Embryonic facial prominence (tissue), 1 donor: ENCODE results near the gene BEGAIN.

Experiments
- DNase-seq: peaks from one replicate; pipeline ENCODE4 v3.0.0-alpha.2; 2016; ENCODE audit errors: extremely low spot score

BEGAIN gene

DNA sequence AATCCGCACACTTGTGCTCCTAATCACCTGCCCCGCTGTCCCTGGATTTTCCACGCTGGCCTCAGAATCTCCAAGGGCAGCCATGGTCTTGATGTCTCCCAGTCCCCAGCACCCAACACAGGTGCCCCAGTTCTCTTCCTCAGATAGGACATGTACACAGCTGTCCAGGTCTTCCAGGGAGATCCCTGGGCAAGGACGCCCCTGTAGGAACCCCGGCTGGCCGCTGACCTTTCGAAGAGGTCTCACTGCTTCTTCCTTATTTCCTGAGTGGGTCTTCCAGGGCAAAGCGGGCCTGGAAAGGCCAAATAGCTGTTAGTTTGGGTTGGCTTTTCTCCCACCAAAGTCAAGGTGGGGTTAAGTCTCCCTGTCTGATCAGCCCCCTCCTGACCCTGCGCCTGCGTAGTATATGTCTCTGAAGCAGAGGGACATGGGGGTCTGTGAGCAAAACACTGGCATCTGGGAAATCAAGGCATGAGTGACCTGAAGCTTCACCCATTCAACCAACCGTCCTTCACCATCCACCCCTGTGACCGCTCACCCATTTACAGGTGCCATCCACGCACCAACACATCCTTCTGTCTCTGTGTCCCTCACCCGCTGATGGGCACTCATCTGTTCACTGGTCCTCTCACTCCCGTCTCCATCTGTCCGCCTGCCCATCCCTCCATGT is 4.6 kb downstream of the BEGAIN start:
- DNase-seq = no peak

DNA sequence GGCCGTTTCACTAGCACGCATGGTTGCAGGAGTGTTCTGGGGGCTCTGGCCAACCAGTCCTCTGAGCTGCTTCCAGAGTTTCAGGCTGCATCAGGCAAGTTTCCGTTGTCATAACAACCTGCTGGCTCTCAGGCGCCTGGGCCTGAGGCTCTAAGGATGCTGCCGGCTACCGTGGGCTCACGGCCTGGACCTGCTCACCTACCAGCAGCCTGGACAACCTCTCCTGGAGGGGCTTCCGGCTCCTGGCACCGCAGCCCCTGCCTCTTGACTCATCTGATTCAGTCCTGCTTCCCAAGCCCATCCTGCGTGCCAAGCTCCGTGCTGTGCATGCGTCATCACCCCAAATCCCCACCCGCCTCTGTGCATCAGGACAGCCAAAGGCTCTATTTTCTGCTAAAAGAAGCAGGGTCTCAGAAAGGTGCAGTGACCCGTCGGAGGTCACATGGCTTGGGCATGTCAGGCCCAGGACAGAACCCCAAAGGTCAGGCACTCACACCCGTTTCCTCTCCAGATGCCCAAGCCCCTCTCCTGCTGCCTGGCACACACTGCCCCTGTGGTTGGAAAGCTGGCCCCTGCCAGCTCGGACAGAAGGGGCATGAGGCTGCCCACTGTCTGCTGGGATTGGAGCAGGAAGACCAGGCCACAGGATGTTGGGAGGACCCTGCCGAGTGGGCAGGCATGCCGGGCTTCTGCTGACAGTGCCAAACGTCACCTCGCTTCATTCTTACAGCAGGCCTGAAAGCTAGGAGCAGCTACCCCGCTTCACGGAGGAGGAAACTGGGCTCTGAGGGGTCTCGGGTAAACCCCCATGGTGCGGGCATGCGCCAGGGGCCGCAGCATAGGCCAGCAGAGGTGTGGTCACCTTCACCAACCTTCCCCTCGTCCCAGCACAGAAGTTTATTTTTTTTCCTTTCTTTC is 5.7 kb downstream of the BEGAIN start:
- DNase-seq = no peak

DNA sequence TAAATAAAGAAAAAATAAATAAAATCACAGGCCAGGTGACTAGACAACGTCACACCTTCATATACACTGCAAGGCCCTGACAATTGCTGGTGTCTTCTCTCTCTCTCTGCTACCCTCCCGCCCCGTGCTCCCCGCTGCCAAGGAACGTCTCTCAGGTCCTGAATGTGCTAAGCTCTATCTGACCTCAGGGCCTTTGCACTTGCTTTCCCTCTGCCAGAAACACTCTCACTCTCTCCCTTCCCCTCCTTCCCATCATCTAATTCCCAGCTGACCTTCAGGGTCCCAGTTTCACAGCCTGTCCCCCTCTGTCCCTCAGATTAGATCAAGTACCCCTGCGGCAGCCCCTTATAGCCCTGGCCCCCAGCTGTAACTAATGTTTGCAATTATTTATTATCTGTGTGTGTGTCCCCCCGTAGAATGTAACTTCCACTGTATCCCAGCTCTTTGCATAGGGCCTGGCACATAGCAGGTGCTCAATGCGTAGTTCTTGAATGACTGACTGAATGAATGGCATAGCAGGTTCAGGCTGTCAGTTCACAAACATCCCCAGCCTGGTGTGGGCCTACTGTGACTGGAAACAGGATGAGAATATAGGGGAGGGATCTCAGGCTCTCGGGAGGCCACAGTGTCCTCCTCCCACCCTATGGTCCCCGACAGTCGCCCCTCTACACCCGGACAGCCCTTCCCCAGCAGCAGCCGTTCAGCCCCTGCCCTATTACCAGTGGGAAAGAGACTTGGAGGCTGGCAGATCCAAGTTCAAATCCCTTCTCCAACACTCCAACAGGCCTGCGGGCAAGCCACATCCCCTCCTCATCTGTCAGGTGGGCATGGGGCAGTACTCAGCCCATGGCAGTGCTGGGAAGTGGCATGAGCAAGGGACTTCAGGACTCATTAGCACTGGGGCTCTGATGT is 6.6 kb downstream of the BEGAIN start:
- DNase-seq = no peak

DNA sequence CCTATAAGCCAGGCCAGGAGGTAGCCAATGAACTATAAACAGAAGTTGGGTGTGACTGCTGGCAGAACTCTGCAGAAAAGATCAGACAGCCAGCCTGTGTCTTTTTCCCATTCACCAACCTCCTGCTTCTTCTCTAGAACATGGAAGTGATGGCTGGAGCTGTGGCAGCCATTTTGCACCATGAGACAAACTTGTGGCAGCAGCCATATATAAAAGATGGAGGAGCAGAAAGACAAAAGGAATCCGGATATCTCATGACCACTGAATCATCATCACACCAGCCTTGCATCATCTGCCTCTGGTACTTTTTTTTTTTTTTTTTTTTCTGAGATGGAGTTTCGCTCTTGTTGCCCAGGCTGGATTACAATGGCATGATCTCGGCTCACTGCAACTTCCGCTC is 8.7 kb downstream of the BEGAIN start:
- DNase-seq = no peak

DNA sequence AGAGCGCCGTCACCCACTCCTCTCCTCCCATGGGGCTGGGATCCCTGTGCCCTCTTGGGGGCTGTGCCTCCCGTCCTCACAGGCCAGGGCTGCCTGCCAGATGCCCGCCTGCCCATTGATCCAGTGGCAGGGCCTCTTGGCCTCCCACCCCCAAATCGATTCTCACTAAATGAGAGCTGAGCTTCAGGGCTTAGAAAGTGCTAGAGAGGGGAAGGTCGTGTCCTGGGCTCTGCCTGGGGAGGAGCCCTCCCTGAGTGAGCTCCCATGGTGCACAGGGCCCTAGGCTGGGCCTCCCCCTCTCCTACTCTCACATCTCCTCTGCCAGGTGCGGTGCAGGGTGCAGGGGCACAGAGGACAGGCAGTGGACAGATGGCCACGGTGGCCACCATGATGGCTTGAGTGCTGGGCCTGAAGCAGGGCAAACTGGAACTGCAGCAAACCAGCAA is 9.2 kb downstream of the BEGAIN start:
- no peak for DNase-seq

DNA sequence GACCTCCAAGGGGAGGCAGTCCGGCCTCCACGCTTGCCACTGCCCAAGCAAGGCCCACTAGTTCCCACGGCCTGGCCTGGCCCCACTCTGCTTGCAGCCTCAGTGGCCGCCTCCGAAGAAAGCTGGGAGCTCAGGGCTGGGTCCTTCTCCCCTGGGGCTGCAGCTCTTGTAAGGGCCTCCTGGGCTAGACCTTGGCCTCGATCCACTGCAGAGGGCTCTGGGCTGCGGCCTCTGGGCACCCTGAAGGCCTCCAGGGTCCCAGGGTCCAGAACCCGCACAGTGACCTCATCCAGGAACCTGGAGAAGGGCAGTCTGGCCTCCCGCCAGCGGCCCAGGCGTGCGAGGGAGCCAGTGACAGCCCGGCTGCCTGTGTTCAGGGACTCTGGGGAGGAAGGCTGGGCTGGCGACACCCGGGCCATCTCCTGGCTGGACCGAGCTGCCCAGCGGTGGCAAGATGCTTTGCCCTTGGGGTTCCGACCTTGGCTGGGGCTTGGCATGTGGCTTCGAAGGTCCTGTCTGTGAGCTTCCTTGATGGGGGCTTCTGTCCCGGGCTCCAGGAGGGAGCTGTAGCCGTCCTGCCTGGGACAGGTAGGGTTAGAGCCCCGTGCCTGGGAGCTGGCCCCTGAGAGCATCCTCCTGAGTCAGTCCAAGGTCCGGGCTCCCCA is 9.8 kb downstream of the BEGAIN start:
- DNase-seq = no peak

DNA sequence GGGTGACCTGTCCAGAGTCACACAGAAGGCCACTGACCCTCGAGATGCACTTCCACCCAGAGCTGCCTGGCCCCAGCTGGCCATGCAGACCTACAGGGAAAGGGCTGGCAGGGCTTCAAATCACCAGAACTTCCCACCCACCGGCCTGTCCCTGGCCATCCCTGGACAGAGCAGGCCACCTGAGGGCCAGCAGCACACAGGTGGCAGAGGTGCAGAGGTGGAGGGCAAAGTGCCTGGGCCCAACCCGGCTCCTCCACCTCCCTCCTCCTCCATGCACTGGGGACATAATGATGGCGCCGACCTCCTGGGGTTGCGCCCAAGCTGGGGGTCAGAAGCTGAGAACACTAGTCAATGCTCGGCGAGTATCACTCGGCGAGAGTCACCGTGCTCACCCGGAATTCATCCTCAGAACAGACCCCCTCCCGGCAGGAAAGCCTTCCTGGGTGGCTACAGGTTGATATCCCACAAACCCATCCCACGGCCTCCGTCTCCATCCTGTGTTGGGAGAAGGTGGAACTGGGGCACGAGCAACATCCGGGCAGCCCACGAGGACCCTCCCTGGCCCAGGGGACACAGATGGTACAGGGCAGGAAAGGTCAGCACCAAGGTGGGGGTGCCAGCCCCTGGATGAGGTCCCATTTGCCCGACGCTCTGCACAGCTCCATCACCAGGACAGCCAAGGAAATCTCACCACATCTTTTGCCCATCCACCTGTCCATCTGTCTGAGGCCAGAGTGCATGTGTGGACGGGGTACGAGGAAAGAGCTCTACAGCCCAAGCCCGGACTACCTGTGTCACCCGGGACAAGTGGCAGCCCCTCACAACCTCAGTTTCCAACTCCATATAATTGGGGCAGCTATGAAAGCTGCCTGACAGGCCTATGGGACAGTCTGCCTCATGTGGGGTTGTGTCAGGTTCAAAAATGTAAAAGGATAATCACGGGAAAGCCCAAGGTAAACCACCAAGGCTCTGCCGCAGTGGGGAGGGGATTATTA is 10.8 kb downstream of the BEGAIN start:
- no peak for DNase-seq

DNA sequence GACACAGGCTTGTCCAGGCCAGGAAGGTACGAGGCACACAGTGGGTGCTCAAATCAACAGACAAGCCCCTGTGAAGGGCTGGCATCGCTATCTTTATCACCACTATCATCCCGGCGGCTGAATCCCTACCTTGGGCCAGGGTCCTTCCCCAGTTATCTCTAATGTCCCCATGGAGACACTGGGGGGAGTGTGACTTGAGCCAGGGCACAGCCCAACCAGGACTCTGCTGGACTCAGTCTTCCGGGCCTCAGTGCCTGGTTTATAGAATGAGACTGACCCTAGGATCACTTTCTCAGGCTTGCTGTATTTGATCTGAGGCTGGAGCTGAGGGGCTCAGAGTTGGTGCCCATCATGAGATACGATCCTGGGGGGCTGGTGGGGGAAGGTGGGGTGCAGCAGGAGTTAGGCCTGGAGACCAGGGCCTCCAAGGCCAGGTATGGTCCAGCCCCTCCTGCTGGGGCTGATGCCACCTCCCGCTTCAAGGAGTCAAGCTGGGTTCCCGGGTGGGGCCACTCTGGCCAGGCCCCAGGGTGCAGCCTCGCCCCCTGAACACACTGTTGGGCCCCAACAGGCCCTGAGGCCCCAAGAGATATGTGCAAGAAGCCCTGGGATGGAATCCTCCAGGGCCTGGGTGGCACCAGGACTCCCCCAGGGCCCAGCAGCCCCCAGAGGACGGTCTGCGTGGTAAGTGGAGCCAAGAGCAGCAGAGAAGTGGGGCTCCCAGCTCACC is 11.8 kb downstream of the BEGAIN start:
- DNase-seq = no peak

DNA sequence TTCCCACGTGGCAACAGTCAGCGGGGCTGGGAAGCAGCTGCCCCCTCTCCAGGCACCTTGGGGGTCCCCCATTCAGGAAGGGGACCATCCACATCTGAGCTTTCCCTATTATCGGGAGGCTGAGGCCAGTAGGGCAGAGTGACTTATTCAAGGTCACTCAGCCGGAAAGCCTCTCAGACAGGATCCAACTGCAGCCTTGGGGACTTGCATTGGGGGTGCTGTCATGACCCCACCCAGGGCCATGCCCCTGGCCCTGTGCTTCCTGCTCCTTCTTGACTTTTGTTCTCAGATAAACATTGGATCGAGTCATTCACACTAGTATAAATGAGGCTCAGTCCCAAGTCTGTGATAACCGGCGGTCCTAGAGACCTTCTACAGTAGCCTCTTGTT is 12.6 kb downstream of the BEGAIN start:
- no peak for DNase-seq

DNA sequence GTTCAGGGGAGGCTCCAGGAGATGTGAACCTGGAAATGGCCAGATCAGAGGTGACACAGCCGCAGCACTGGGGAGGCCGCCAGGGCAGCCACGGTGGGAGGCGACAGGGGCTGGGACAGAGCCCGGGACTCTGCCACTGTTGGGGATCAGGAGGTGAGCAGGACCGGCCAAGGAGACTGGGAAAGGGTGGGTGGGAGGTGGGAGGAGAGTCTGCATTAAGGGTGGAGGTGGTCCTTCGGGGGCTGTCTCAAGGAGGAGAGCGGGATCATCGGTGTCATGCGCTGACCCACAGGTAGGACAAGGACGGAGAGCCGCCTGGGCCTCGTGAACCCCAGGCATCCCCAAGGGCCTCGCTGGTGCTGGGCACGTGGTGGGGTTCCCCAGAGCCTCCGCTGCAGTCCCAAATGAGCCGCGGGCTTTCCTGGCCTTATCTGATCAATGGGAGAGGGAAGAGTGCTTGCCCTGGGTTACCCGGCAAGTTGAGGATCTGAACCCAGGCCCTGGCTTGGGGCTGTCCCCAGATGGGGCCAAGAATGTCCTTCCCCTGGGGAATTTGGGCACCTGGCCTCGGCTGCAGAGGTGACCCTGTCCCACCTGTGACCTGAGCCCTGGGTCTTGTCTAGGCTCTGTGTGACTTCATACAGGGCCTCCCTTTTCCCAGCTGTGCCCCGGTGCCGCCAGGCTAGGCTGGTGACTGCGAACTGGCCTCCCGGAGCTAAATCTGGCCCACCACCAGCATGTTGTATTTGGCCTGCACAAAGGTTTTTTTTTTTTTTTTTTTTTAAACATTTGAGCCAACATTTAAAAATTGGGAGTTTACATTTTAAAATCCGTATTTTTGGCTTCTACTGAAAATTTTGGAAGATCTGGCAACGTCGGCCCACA is 13.2 kb downstream of the BEGAIN start:
- no peak for DNase-seq

DNA sequence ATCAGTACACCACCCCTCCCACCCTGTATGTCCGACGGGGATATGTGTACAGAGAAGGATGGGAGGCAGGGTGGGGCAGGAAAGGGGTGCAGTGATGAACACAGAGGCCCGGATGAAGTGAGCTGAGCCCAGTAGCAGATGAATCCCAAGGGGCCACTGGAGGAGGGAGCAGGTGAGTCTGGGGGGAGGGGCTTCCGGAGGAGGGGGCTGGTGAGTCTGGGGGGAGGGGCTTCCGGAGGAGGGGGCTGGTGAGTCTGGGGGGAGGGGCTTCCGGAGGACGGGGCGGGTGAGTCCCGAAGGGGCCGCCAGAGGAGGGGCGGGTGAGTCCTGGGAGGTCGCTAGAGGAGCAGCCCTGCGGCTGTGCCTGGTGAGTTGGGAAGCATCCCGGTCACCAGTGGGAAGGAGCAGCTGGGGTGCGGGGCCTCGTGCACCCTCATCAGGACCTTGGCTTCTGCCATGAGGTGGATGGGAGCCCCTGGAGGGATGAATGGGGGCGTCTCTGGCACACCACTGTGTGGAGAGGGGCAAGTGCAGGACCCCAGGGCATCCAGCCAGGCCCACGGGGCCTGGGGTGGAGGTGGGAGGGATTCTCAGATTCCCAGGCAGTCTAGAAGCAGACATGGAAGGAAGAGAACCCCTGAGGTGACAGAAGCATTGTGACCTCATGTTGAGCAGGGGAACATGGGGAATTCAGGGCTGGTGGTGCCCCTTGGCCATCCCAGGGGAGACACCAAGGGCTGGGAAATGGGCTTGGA is 14.0 kb downstream of the BEGAIN start:
- no peak for DNase-seq

DNA sequence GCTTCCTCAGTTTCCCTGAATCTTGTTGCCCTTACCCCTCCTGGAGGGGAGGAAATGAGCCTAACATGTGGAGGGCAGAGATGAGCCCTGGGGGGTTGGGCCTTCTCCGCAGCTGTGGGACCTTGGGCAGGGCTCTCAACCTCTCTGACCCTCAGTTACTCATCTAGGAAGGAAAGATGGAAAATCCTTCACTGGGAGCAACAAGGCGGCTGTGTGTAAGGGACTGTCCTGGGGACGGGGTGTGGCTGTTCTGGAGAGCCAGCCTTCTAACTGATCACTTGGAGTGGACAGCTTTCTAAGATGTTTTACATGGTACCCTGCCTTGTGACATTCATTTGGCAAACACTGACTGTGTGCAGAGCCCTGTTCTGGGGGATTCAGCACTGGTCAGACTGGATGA is 14.7 kb downstream of the BEGAIN start:
- DNase-seq = no peak

DNA sequence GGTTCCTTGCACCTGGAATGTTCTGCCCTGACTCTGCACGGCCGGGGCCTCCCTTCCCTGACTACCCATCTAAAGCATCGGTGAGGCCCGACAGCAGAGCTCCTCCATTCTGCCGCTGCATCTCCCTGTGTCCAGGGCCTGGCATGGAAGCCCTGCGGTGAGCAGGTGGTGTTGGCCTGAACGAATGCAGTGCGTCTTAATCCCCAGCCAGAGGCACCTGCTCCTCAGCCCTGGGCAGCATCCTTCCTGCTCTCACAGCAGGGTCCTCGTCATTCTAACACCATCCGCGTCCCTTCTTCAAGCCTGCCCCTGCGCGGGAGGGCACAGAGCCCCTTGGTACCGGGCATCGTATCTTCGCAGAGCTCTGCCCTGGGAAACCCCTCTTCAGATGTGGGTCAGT is 15.4 kb downstream of the BEGAIN start:
- no peak for DNase-seq

DNA sequence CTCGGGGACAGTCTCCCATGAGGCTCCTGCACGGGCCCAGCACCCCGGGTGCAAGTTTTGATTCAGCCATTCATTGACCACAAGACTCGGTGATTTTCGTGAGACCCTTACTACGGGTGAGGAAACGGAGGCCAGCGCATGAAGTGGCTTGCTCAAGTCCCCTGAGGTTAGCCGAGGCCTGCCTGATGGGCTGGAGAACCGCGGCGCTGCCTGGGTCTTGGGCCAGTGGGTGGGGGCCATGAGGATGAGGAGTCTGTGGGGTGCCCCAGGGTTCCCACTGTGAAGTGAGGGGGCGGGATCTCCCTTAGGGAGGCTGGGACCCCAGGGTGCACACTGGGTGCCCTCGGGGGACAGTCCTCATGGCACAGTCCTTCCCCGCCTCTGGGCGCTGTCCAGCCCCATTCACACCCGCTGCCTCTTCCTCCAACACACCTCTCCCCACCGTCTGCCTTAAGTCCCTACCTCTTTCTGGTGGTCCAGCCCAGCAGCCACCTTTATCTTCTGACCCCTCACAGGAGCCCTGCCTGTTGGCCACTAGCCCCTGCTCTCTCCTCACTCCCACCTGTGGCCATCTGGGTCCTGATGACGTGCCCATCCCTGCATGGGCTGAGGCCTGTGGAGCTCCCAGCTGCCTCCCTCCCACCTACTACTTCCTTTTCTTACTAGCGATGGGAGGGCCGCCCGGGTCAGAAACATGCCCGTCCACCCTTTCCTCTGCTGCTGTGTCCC is 16.3 kb downstream of the BEGAIN start:
- no peak for DNase-seq

DNA sequence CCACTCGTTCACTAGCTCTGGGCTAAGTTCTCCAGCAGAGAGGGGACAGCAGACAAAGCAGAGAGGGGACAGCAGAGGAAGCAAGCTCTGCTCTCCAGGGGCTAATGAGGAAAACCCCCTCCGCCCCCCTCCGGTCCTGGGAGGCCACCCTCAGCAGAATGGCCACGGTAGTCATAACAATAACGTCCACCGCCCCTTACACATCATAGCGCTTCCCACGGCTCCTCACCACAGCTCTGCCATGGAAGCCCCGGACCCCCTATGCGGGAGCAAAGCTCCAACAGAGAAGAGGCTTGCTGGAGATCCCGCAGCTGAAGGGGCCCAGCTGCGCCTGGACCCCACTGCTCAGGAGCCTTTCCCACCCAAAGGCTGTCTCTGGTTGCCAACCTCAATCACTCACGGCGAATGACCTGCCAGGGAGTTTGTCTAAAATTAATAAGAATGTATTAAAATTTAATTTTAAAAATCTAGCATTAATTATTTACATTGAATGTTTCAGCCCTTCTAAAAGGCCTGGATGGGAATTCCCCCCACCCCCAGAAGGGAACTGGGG is 17.4 kb downstream of the BEGAIN start:
- DNase-seq = no peak

DNA sequence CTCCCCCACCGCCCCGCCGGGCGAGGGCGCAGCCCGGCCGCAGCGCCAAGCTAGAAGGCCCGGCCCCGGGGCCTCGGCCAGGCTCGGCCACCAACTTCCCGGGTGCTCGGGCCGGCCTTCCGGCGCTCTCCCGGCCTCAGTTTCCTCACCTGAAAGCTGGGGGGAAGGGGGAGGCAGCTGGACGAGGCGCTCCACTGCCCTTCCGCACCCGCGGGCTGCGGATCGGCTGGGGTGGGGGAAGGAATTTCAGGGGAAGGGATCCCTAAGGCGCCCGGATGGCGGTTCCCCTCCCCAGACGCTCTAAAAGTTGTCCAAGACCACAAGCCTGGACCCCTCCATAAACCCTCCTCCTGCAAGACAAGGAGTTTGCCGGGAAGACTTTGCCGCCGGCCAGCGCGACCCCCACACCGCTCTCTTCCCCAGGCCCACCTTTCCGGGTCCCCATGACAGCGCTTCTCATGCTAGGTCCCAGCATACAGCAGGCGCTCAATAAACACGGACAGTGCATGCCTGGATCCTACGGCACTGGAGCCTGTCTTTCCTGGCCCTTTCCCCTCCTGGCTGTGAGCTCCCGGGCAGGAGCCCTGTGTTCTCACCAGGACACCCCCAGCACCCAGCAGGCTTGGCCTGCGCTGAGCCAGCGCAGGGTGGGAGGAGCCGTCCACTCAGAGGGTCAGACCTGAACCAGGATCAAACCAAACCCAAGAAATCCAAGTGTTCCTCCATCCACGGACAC is 18.1 kb downstream of the BEGAIN start:
- DNase-seq = no peak
